ENCODE results near the gene PLD6. TPM values are rescaled to one million over a fixed set of nuclear protein-coding genes. Genes with fewer than 3 reads are reported as not detected.

Gene PLD6
- total RNA-seq, 2 donors from 2014 or later, result 9.5 to 26.4 TPM

DNA sequence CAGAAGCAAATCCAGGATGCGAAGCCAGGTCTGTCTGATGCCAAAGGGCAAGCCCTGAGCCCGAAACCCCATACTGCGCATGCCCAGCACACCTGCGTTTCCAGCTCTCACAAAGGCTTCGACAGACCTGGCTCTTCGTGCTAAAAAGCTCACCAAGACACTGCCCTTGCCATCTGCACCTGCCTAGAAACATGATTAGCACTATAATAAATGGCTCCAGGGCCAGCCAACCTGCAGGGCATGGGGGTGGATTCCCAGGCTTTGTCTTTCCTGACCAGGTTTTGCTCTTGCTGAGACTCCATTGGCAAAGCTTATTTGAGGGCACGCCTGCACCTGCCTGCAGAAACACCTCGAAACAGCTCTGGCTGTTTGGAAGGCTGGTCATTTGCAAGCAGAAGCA lies 14.4 kb upstream of the PLD6 start:
- DNase-seq (ENCODE audit: low spot score), result no peak
- Histone ChIP-seq H3K36me3 (peaks cover 13 to 76% of the 10 kb centered on the region in 2 donors), H3K4me3 (no peak overlapping the region), H3K27ac (no peak overlapping the region), H3K9me3 (no peaks in the 10 kb centered on the region), H3K4me1 (replicated peaks) (no peaks in the 10 kb centered on the region), H3K27me3 (replicated peaks; ENCODE audit: insufficient read depth) (no peaks in the 10 kb centered on the region)
- WGBS, result 78% methylated on average over 8 of the region's 8 CpGs
- TF ChIP-seq, protein P1, sequence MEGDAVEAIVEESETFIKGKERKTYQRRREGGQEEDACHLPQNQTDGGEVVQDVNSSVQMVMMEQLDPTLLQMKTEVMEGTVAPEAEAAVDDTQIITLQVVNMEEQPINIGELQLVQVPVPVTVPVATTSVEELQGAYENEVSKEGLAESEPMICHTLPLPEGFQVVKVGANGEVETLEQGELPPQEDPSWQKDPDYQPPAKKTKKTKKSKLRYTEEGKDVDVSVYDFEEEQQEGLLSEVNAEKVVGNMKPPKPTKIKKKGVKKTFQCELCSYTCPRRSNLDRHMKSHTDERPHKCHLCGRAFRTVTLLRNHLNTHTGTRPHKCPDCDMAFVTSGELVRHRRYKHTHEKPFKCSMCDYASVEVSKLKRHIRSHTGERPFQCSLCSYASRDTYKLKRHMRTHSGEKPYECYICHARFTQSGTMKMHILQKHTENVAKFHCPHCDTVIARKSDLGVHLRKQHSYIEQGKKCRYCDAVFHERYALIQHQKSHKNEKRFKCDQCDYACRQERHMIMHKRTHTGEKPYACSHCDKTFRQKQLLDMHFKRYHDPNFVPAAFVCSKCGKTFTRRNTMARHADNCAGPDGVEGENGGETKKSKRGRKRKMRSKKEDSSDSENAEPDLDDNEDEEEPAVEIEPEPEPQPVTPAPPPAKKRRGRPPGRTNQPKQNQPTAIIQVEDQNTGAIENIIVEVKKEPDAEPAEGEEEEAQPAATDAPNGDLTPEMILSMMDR (IDR thresholded peaks at IDR 0.05), result no peak
- TF ChIP-seq POLR2AphosphoS5 (IDR thresholded peaks at IDR 0.05) (no peak), POLR2A (IDR thresholded peaks at IDR 0.05) (no peak)
- intact Hi-C loops (cut with DNase I), result no loop called here

DNA sequence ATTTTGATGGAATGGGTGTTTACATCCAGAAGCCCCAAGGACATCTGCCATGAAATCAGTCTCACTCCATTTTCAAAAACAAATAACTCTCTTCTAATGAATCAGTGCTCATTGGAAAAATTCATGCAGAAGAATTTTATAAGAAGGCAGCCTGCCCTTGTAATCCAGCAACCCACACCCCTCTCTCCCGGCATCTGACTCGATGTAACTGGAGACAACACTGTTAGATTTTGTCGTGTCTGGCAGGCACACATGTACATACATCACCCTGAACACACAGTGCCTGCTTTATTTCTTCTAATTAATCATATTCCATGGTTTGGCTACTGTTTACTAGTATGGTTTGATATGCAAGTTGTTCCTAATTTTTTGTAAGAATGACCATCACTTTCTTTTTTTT lies 11.9 kb upstream of the PLD6 start:
- H3K4me1 ChIP-seq (replicated peaks), result no peaks in the 10 kb centered on the region
- intact Hi-C loops (cut with DNase I), result no loop called here
- no peaks in the 10 kb centered on the region for H3K27me3 ChIP-seq (replicated peaks; ENCODE audit: insufficient read depth)
- no peaks in the 10 kb centered on the region for H3K9me3 ChIP-seq
- 42% methylated on average over 3 of the region's 3 CpGs for WGBS
- no peak overlapping the region for H3K4me3 ChIP-seq
- H3K36me3 ChIP-seq, result peaks cover 19 to 64% of the 10 kb centered on the region in 2 donors
- no peak for DNase-seq (ENCODE audit: low spot score)
- H3K27ac ChIP-seq, result no peak overlapping the region
- TF ChIP-seq POLR2AphosphoS5 (IDR thresholded peaks at IDR 0.05), result no peak
- TF ChIP-seq, protein P1 (IDR thresholded peaks at IDR 0.05), result no peak
- no peak for TF ChIP-seq POLR2A (IDR thresholded peaks at IDR 0.05)

DNA sequence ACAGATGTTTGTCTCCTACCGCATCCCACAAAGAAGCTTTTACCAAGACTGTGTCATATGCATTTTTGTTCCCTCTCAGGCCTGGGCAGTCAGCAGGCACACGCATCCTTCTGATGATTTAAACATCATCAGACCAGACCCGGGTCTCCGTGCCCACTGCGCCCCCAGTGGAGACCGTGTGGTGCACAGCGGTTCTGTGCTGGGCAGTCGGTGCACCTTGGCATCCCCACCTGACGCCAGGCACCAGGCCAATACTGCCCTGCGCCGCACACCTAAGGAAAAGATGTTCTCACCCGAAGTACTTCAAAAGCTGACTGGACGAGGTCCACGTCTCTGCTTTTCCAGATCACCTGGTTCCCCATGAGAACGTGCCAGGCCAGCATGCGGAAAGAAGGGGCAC lies 10.6 kb upstream of the PLD6 start:
- no peak overlapping the region for H3K27ac ChIP-seq
- TF ChIP-seq, protein P1 (IDR thresholded peaks at IDR 0.05), result no peak
- TF ChIP-seq POLR2A (IDR thresholded peaks at IDR 0.05) (no peak), POLR2AphosphoS5 (IDR thresholded peaks at IDR 0.05) (no peak)
- no peaks in the 10 kb centered on the region for H3K27me3 ChIP-seq (replicated peaks; ENCODE audit: insufficient read depth)
- intact Hi-C loops (cut with DNase I), result no loop called here
- no peaks in the 10 kb centered on the region for H3K4me1 ChIP-seq (replicated peaks)
- peaks cover 19 to 56% of the 10 kb centered on the region in 2 donors for H3K36me3 ChIP-seq
- no peak for DNase-seq (ENCODE audit: low spot score)
- H3K4me3 ChIP-seq, result no peak overlapping the region
- WGBS, result 73% methylated on average over 16 of the region's 16 CpGs
- no peaks in the 10 kb centered on the region for H3K9me3 ChIP-seq

DNA sequence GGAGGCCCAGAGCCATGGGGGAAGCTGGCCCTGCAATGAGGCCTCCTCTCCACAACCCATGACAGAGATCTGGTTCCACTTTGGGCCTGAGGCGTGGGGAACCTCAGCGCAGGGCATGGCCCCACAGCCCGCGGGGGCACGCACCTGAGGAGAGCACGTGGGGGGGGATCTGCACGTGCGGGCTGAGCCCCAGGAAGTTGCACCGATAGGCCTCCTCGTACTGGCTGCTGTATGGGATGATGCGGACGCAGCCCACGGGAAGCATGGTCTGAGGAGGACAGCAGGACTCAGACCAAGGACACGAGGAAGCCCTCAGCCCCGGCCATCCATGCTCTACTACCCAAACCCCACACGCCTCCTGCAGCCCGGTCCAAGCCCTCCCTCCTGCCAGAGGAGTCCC lies 10.1 kb upstream of the PLD6 start:
- H3K9me3 ChIP-seq, result no peaks in the 10 kb centered on the region
- H3K27me3 ChIP-seq (replicated peaks; ENCODE audit: insufficient read depth), result no peaks in the 10 kb centered on the region
- no peaks in the 10 kb centered on the region for H3K4me1 ChIP-seq (replicated peaks)
- 88% methylated on average over 17 of the region's 17 CpGs for WGBS
- TF ChIP-seq POLR2AphosphoS5 (IDR thresholded peaks at IDR 0.05) (no peak), POLR2A (IDR thresholded peaks at IDR 0.05) (no peak)
- TF ChIP-seq, protein P1 (IDR thresholded peaks at IDR 0.05), result no peak
- H3K27ac ChIP-seq, result no peak overlapping the region
- peaks cover 19 to 51% of the 10 kb centered on the region in 2 donors for H3K36me3 ChIP-seq
- intact Hi-C loops (cut with DNase I), result no loop called here
- no peak overlapping the region for H3K4me3 ChIP-seq
- DNase-seq (ENCODE audit: low spot score), result no peak

DNA sequence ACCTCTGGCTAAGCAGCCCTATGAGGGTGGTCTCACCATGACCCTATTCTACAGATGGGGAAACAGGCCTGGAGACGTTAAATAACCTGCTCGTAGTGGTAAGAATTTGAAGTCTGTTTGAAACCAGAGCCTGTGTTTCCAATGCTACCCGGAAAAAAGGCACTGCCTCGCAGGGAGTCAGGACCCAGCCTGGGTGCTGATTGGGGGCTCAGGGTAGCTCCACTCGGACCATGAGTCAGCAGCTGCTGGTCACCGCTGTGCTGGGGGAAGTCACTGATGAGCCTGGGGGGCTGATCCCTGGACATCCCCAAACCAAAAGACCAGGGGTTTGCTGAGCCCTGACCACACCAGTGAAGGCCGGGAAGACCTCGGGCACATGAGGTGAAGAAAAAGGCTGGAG lies 9.4 kb upstream of the PLD6 start:
- intact Hi-C loops (cut with DNase I), result no loop called here
- H3K27me3 ChIP-seq (replicated peaks; ENCODE audit: insufficient read depth), result no peaks in the 10 kb centered on the region
- H3K9me3 ChIP-seq, result no peaks in the 10 kb centered on the region
- peaks cover 14 to 46% of the 10 kb centered on the region in 2 donors for H3K36me3 ChIP-seq
- WGBS, result 83% methylated on average over 8 of the region's 8 CpGs
- TF ChIP-seq, protein P1 (IDR thresholded peaks at IDR 0.05), result no peak
- no peak for TF ChIP-seq POLR2A (IDR thresholded peaks at IDR 0.05)
- H3K27ac ChIP-seq, result no peak overlapping the region
- H3K4me1 ChIP-seq (replicated peaks), result no peaks in the 10 kb centered on the region
- no peak overlapping the region for H3K4me3 ChIP-seq
- DNase-seq (ENCODE audit: low spot score), result no peak

Data from prostate gland (tissue), 2 donors.